ENCODE data around the gene EMD. TPM values are rescaled to one million over a fixed set of nuclear protein-coding genes. Genes with fewer than 3 reads are reported as not detected.

EMD gene
- total RNA-seq, 1 donor from 2014 or later = 55.6 TPM

DNA sequence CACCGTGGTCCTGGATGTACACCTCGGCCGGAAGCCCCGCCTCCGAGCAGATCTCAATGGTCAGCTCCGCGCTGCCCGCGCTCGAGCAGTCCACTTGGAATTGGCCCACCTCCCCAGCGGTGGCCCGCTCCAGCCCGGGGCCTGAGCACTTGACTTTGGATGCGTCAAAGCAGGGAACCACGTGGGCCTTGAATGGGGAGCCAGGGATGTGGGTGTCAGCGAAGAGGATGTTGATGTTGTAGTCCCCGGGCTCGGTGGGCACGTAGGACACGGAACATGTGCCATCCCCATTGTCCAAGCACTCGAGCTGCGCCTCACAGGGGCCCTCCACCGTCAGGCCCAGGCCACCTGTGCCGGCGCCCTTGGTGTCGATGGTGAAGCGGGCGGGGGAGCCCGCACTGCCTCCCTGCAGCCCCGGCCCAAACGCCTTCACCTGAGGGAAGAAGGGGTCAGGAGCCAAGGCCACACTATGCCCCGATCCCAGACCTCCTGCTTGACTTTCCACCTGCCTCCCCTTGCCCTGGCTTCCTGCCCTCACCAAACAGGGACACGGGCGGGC lies 18.9 kb upstream of the EMD start:
- intact Hi-C loops (cut with micrococcal nuclease) = no loop called here
- peak overlapping the region; percentile 46 for H3K27ac ChIP-seq (replicated peaks)
- DNase-seq = no peak
- H3K9me3 ChIP-seq (replicated peaks) = no peaks in the 10 kb centered on the region
- no peak overlapping the region for H3K4me3 ChIP-seq
- H3K36me3 ChIP-seq = peaks cover 95% of the 10 kb centered on the region
- no peaks in the 10 kb centered on the region for H3K27me3 ChIP-seq (ENCODE audit: low read depth)
- H3K4me1 ChIP-seq = peaks cover 29% of the 10 kb centered on the region
- TF ChIP-seq, protein P1, sequence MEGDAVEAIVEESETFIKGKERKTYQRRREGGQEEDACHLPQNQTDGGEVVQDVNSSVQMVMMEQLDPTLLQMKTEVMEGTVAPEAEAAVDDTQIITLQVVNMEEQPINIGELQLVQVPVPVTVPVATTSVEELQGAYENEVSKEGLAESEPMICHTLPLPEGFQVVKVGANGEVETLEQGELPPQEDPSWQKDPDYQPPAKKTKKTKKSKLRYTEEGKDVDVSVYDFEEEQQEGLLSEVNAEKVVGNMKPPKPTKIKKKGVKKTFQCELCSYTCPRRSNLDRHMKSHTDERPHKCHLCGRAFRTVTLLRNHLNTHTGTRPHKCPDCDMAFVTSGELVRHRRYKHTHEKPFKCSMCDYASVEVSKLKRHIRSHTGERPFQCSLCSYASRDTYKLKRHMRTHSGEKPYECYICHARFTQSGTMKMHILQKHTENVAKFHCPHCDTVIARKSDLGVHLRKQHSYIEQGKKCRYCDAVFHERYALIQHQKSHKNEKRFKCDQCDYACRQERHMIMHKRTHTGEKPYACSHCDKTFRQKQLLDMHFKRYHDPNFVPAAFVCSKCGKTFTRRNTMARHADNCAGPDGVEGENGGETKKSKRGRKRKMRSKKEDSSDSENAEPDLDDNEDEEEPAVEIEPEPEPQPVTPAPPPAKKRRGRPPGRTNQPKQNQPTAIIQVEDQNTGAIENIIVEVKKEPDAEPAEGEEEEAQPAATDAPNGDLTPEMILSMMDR (IDR thresholded peaks at IDR 0.05; ENCODE audit: borderline replicate concordance) = no peak

DNA sequence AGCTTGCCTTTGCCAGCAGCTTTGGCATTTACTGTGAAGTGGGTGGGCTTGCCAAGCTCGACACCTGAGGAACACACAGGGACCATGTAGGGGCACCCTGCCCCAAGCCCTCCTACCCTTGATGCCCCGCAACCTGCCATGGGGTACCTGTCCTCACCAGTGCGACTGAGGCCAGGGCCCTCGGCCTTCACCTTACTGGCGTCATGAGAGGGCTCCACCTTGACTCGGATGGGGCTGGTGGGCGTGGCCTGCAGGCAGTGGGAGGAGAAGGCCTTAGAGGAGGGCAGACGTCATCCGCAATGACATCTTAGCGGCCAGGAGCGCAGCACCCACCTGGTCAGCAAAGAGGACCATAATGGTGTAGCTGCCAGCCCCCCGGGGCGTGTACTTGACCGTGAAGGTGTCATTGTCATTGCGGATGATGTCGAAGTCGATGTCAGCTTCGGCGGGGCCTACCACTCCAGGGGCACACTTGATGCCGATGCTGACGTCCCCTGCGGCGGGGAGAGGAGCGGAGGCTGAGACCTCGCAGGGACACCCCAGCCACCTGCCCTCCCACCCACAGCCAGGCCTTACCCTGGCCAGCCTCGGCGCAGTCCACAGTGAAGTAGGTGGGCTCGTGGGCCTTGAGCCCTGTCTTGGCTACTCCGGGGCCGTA lies 16.9 kb upstream of the EMD start:
- H3K27me3 ChIP-seq (ENCODE audit: low read depth) = no peaks in the 10 kb centered on the region
- H3K9me3 ChIP-seq (replicated peaks) = no peaks in the 10 kb centered on the region
- H3K36me3 ChIP-seq = peaks cover 96% of the 10 kb centered on the region
- H3K4me3 ChIP-seq = no peak overlapping the region
- peaks cover 45% of the 10 kb centered on the region for H3K4me1 ChIP-seq
- H3K27ac ChIP-seq (replicated peaks) = peak overlapping the region; percentile 16
- TF ChIP-seq, protein P1 (IDR thresholded peaks at IDR 0.05; ENCODE audit: borderline replicate concordance) = no peak
- intact Hi-C loops (cut with micrococcal nuclease) = no loop called here
- no peak for DNase-seq

- Histone ChIP-seq H3K4me1 (peaks cover 55% of the 10 kb centered on the region), H3K9me3 (replicated peaks) (no peaks in the 10 kb centered on the region), H3K36me3 (peaks cover 86% of the 10 kb centered on the region), H3K27me3 (ENCODE audit: low read depth) (no peaks in the 10 kb centered on the region), H3K27ac (replicated peaks) (no peak overlapping the region), H3K4me3 (no peak overlapping the region)
- intact Hi-C loops (cut with micrococcal nuclease) = no loop called here
- DNase-seq = no peak
- TF ChIP-seq, protein P1 (IDR thresholded peaks at IDR 0.05; ENCODE audit: borderline replicate concordance) = no peak
Observed at GRCh38 chrX:154363706-154364439, 15.2 kb upstream of the EMD start.

DNA sequence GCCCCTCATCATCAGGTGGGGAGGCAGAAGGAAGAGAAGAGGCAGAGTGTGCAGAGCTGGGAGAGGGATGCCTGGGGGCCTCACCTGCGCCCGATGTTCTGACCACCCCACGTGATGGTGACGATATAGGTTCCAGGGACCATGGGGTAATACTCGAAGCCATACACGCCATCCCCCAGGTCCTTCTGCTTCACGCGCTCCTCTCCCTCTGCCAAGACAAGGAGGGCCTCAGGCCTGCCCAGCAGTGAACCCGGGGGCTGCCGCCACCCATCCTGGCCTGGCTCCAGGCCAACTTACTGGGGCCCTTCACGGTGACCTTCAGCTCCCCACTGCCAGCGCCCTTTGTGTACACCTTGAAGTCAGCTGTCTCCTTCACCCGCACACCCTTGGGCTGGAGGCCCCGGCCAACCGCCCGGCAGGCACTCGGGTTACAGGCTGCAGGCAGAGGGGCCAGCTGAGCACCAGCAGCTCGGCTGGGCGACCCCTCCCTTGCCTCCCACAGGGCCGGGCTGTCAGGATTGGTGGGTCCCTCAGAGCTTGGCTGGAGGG lies 14.0 kb upstream of the EMD start:
- intact Hi-C loops (cut with micrococcal nuclease) = no loop called here
- H3K4me1 ChIP-seq = peaks cover 46% of the 10 kb centered on the region
- no peak overlapping the region for H3K4me3 ChIP-seq
- no peak for DNase-seq
- peak overlapping the region; percentile 95 for H3K27ac ChIP-seq (replicated peaks)
- peaks cover 74% of the 10 kb centered on the region for H3K36me3 ChIP-seq
- no peaks in the 10 kb centered on the region for H3K27me3 ChIP-seq (ENCODE audit: low read depth)
- TF ChIP-seq, protein P1 (IDR thresholded peaks at IDR 0.05; ENCODE audit: borderline replicate concordance) = no peak
- no peaks in the 10 kb centered on the region for H3K9me3 ChIP-seq (replicated peaks)

- intact Hi-C loops (cut with micrococcal nuclease) = no loop called here
- no peak for DNase-seq
- Histone ChIP-seq H3K27me3 (ENCODE audit: low read depth) (no peaks in the 10 kb centered on the region), H3K36me3 (peaks cover 67% of the 10 kb centered on the region), H3K4me3 (peak overlapping the region; percentile 87), H3K9me3 (replicated peaks) (no peaks in the 10 kb centered on the region), H3K4me1 (peaks cover 51% of the 10 kb centered on the region), H3K27ac (replicated peaks) (peak overlapping the region; percentile 95)
- TF ChIP-seq, protein P1 (IDR thresholded peaks at IDR 0.05; ENCODE audit: borderline replicate concordance) = no peak
Observed at GRCh38 chrX:154365997-154366665, 13.0 kb upstream of the EMD start.
